ENCODE data around the gene SLC25A17.
"Not testable (repeated sequence)": the region's sequence is repeated elsewhere in the genome, so short reads cannot be mapped to it uniquely, and the experiment has no call there.

Gene SLC25A17

GRCh38 chr22:40819599-40820140 is 524 bp upstream of the SLC25A17 start:
- DNase-seq (ENCODE audit: low read depth, low spot score): no peak

DNA sequence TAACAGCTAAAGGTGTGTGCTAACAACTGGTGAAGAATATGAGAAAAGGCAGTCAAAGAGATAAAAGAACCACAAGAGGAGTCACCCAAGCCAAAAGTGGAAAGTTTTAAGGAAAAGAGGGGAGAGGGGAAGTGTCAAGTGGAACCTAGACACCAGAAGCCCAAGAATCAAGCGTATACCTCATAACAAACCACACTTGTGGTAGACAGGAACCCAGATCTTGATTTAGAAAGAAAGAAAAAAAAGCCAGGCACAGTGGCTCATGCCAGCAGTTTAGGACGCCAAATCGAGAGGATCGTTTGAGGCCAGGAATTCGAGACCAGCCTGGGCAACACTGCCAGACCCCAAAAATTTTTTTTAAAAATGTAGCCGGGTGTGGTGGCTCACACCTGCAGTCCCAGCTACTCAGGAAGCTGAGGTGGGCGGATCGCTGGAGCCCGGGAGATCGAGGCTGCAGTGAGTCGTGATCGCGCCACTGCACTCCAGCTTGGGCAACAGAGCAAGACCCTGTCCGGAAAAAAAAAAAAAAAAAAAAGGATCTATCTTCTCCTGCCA is 877 bp downstream of the SLC25A17 start:
- DNase-seq (ENCODE audit: low read depth, low spot score): no peak

- no peak for DNase-seq (ENCODE audit: low read depth, low spot score)
Measured at GRCh38 chr22:40817737-40818136, 1.4 kb downstream of the SLC25A17 start.

DNA sequence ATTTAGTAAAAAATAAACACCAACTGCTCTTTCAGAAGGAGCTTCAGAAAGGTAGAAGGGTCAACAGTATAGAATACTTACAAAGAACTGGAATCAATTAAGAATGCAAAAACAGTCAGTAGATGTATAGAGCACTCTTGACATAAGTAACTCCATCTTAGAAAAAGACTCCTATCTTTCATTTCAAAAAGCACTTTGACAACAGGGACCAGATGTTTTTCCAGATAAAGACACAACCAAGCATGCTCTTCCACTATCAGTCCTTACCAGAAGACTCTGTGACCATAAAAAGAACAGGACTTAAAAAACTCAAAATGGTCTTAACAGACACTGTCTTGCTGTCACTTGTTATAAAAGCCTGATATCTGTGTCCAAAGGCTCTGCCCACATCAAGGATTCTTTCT is 5.2 kb downstream of the SLC25A17 start:
- no peak for DNase-seq (ENCODE audit: low read depth, low spot score)

DNA sequence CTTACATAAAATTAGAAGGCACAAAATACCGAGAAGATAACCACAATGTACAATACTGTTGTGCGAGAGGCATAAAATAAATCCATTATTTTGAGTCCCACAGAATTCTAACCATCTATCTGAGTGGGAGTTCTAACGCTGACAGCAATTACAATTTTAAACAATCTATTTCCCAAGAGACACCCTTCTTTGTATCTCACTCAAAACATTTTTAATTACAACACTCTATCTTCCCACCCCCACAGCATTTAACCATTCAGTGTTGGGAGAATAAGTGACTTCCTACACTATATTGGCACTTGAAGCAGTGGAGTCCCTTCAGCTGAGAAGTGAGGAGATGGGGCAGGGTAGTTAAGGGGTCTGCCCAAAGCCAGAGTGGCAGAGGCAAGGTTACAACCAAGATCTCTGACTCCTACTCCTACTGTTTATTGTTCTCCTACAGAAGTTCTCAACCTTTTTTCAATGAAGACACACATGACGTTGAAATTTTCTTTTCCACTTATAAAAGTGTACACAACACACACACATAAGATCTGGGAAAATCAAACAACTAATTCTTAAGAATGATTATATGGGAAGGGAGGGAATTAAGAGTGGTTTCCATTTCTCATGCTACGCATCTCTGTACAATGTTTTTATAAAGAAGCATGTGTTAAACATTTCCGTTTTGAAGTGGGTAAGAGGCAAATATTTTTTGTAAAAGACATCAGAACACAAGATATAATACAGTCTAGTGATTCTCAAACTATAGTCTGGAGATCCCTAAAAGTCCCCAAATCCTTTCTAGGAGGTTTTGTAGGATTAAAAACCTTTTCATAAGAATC is 10.9 kb downstream of the SLC25A17 start:
- DNase-seq (ENCODE audit: low read depth, low spot score): no peak

DNA sequence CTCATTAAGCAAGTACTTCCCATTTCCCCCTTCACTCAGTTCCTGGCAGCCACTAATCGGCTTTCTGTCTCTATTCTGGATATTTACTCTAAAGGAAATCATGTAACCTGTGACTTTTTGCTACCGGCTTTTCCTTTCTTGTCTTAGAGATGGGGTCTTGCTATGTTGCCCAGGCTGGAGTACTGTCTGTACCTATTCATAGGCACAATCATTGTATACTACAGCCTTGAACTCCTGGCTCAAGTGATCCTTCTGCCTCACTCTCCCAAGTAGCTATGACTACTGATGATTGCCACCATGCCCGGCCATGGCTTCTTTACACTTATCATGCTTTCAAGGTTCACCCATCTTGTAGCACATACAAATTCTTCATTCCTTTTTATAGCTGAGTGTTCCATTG is 12.4 kb downstream of the SLC25A17 start:
- no peak for DNase-seq (ENCODE audit: low read depth, low spot score)

DNA sequence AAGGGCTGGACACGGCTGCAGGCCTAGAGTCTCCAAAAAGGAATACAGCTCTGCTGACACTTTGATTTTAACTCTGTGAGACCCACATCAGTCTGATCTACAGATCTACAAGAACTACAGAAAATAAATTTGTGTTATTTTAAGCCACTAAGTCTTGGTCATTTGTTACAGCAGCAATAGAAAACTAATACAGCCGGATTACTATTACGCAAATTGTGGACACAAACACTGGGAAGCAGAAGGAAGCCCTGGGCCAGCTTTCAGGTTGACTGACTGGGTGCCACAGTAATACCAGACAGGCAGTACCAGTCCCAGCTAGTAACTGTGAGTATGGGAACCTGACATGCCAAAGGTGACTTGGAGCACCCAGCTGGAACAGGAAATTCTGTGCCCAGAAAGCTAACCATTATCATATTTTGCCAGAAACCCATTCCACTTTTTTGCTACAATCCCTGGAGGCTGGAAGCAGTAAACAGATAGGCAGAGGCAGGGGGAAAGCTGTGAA is 13.4 kb downstream of the SLC25A17 start:
- no peak for DNase-seq (ENCODE audit: low read depth, low spot score)

GRCh38 chr22:40805239-40805638 is 13.9 kb downstream of the SLC25A17 start:
- DNase-seq (ENCODE audit: low read depth, low spot score): no peak

DNA sequence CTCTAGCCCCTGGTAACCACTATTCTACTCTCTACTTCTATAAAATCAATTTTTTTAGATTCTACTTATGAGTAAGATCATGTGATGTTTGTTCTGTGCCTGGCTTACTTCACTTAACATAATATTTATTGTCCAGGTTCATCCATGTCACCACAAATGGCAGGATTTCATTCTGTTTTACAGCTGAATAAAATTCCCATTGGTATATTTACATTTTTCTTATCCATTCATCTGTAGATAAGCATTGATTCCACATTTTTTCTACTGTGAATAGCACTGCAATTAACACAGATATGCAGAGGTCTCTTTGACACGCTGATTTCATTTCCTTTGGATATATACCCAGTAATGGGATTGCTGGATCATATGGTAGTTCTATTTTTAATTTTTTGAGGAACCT is 15.8 kb downstream of the SLC25A17 start:
- no peak for DNase-seq (ENCODE audit: low read depth, low spot score)

DNA sequence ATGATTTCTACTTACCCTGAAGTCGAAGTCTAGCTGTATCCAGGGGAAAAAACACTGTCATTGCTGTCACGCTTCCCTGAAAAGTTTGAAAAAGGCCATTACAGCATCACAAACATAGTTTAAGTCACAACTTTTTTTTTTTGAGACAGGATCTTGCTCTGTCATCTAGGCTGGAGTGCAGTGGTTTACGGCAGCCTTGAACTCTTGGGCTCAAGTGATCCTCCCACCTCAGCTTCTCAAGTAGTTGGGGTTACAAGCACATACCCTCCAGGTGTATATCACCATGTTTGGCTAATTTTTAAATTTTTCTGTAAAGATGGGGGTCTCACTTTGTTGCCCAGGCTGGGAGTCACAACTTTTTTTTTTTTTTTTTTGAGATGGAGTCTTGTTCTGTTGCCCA is 20.1 kb downstream of the SLC25A17 start:
- DNase-seq (ENCODE audit: low read depth, low spot score): no peak

DNA sequence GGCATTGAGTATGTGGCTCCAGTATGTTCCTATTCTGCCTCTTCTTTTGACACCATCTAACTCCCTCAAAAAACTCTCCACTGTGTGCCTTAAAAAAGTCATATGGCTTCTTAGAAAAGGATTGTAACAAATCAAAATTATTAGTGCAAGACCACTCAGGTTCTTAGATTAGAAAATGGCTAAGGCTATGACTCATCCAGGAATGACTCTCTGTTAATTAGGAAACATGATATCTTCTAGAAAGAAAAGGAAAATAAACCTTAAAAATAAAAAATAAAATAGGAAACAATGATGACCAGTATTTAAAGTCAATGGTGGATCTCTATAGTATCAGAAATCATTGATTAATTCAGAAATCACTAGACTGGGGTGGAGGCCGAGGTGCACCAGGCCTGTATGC is 21.7 kb downstream of the SLC25A17 start:
- no peak for DNase-seq (ENCODE audit: low read depth, low spot score)

- no peak for DNase-seq (ENCODE audit: low read depth, low spot score)
Measured at GRCh38 chr22:40792451-40792850, 26.7 kb downstream of the SLC25A17 start.

DNA sequence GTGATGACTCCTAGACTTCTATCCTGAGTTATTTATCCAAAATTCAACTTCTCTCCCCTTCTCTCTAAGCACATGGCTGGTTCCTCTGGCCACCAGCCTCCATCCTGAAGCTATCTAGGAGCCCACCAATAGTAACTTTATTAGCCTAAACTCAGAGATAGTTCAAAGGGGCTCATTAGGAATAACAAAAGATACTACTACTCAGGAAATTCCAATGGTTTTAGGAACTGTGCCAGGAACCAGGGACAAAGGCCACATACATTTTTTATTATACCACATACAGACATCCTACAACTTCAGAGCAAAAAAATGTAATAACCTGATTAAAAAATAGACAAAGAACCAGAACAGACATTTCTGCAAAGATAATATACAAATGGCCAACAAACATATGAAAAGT is 27.9 kb downstream of the SLC25A17 start:
- DNase-seq (ENCODE audit: low read depth, low spot score): no peak

DNA sequence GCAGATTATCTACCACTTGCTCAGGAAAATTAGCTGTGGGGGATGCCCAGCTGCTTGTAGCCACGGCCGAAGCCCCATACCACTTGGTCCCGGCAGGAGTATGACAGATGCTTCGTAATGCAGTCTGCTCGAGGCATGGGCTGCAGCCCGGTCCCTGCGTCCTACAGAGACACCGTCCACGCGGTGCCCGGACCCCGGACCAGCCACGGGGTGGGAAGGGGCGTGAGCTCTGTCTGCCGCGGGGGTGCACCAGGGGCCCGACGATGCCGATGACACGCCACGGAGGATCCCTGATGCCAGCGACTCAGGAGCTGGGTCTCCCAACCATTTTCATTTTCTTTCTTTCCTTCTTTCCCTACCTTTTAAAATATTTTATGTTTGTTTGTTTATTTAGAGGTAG is 30.0 kb downstream of the SLC25A17 start:
- no peak for DNase-seq (ENCODE audit: low read depth, low spot score)

- DNase-seq (ENCODE audit: low read depth, low spot score): no peak
Measured at GRCh38 chr22:40782521-40782920, 36.6 kb downstream of the SLC25A17 start.

GRCh38 chr22:40781749-40782148 is 37.4 kb downstream of the SLC25A17 start:
- DNase-seq (ENCODE audit: low read depth, low spot score): not testable (repeated sequence)

DNA sequence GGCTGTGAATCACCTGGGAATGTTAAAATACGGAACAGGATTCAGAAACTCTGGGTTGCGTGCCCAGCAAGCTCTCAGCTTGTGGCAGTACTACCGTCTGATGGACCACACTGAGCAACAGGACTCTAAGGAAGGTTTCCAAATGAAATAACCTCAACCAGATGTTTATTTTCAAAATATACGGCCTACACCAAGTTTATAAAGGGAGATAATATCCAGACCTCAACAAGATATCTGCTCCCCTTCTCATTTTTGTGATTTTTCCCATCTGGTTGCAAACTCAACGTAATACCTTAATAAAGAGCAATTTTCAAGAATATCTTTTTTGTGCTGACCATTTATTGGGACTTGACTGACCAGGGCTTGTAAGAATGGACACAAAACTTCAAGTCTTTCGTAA is 49.4 kb downstream of the SLC25A17 start:
- DNase-seq (ENCODE audit: low read depth, low spot score): no peak

DNA sequence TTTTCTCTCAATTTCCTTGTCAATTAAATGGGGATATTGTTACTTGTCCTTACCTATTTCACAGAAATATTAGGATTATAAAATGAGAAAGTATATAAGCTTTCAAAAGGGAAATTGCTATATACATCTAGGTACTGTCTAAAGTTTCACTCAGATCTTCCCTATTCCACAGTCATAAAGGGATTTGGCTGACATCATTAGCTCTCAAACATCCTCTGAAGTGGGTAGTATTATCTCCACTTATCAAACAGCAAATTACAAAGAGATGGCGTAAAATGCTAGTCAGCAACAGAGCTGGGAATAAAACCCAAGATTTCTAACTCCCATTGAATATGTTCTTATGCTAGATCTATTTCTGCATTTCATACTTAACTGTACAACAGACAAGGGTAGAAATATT is 50.9 kb downstream of the SLC25A17 start:
- DNase-seq (ENCODE audit: low read depth, low spot score): no peak

DNA sequence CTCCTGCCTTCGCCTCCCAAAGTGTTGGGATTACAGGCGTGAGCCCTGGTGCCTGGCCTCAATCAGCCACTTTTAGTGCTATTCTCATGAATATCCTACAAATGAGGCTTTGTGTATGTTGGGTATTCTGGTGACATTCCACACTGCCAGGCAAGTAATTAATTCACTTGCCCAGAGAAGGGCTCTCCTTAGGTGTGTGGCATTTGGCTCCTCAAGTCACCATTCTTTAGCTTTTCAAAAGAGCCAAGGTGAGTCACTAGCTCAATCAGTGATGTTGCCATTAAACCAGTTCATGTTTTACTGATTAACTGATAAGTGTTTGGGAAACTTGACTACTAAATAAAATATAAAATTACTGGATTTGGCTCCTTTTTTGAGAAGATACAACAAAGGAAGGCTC is 52.2 kb downstream of the SLC25A17 start:
- DNase-seq (ENCODE audit: low read depth, low spot score): no peak

- DNase-seq (ENCODE audit: low read depth, low spot score): no peak
Measured at GRCh38 chr22:40764763-40765441, 54.2 kb downstream of the SLC25A17 start.

DNA sequence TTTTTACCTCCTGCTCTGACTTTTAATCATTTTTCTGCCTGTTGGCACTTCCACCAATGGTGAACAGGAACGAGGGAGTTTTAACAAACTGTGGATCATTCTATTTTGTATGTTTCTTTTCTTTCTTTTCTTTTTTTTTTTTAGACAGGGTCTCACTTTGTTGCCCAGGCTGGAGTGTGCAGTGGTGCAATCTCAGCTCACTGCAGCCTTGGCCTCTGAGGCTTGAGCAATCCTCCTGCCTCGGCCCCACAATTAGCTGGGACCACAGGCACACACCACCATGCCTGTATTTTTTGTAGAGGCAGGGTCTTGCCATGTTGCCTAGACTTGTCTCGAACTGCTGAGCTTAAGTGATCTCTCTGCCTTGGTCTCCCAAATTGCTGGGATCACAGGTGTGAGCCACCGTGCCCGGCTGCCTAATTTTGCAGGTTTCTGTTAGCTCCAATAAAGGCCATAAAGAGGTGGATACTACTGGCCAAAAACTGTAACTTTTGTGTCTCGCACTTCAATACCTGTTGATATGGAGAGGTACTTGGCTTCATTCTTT is 59.8 kb downstream of the SLC25A17 start:
- DNase-seq (ENCODE audit: low read depth, low spot score): no peak

DNA sequence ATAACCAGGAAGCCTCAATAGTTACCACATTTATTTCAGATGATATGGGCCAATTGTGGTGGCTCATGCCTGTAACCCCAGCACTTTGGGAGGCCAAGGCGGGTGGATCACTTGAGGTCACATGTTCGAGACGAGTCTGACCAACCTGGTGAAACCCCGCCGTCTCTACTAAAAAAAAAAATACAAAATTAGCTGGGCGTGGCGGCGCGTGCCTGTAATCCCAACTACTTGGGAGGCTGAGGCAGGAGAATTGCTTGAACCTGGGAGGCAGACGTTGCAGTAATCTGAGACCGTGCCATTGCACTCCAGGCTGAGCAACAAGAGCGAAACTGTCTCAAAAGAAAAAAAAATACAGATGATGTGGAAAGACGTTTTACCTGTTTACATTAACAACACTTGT is 60.3 kb downstream of the SLC25A17 start:
- DNase-seq (ENCODE audit: low read depth, low spot score): not testable (repeated sequence)
